Measurements from ENCODE around the gene HMX1.

DNA sequence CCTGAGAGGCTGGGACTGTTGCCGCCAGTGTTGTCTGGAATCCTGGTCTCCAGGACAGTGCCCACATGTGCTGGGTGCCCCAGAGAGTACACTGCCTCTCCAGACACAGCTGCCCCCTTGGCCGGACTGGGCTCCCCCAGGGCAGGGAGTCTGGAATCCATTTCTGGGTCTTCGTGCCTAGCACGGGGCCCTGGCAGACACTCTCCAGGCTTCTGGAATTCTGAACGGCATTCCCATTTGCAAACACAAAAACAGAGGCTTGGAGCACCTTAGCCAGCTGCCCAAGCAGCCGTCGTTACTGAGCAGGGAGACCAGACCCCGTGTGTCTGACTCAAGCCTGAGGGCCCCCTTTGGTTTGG, 20.8 kb downstream of the HMX1 start:
- TF ChIP-seq, protein P1, sequence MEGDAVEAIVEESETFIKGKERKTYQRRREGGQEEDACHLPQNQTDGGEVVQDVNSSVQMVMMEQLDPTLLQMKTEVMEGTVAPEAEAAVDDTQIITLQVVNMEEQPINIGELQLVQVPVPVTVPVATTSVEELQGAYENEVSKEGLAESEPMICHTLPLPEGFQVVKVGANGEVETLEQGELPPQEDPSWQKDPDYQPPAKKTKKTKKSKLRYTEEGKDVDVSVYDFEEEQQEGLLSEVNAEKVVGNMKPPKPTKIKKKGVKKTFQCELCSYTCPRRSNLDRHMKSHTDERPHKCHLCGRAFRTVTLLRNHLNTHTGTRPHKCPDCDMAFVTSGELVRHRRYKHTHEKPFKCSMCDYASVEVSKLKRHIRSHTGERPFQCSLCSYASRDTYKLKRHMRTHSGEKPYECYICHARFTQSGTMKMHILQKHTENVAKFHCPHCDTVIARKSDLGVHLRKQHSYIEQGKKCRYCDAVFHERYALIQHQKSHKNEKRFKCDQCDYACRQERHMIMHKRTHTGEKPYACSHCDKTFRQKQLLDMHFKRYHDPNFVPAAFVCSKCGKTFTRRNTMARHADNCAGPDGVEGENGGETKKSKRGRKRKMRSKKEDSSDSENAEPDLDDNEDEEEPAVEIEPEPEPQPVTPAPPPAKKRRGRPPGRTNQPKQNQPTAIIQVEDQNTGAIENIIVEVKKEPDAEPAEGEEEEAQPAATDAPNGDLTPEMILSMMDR (IDR thresholded peaks at IDR 0.05): no peak
- TF ChIP-seq POLR2A (IDR thresholded peaks at IDR 0.05): no peak
